MM.1S (cell line): ENCODE measurements around the gene C16orf92.
A peak's percentile ranks its signal among the peaks of the same experiment; 100 is the strongest.

Source experiments
- DNase-seq: peaks from one replicate; pipeline ENCODE4 v3.0.0-alpha.2; 2015
- H2AFZ ChIP-seq: fragments of 300-600 bp; sonication (generic); 2 replicates; pipeline ENCODE4 v1.6.0; 2016; ENCODE audit warnings: antibody characterized with exemption, low read length
- H3F3A ChIP-seq: fragments of 300-600 bp; sonication (generic); 2 replicates; pipeline ENCODE4 v1.6.1; 2016; ENCODE audit warnings: mild to moderate bottlenecking, antibody characterized with exemption, low read length, moderate library complexity, mixed read lengths; ENCODE audit not compliant: insufficient read depth
- H3K27ac ChIP-seq: fragments of 300-600 bp; sonication (generic); 2 replicates; pipeline ENCODE4 v1.5.1; 2016; ENCODE audit warnings: mild to moderate bottlenecking, low read length
- H3K27me3 ChIP-seq: fragments of 300-600 bp; sonication (generic); replicated peaks from 2 replicates; pipeline ENCODE4 v1.6.0; 2016; ENCODE audit warnings: low read length; ENCODE audit not compliant: insufficient read depth
- H3K36me3 ChIP-seq: fragments of 300-600 bp; sonication (generic); replicated peaks from 2 replicates; pipeline ENCODE4 v1.6.1; 2016; ENCODE audit warnings: mild to moderate bottlenecking, low read length, mixed read lengths; ENCODE audit not compliant: insufficient read depth
- H3K4me1 ChIP-seq: fragments of 300-600 bp; sonication (generic); 2 replicates; pipeline ENCODE4 v1.6.1; 2016; ENCODE audit warnings: low read length, mixed read lengths
- H3K4me2 ChIP-seq: fragments of 300-600 bp; sonication (generic); 2 replicates; pipeline ENCODE4 v1.6.0; 2016; ENCODE audit warnings: low read depth, low read length
- H3K4me3 ChIP-seq: fragments of 300-600 bp; sonication (generic); 2 replicates; pipeline ENCODE4 v1.5.1; 2016; ENCODE audit warnings: low read length, mixed read lengths
- H3K79me2 ChIP-seq: fragments of 300-600 bp; sonication (generic); 2 replicates; pipeline ENCODE4 v1.6.1; 2016; ENCODE audit warnings: mixed run types, low read length, mixed read lengths
- H3K9ac ChIP-seq: fragments of 300-600 bp; sonication (generic); 2 replicates; pipeline ENCODE4 v1.6.1; 2016; ENCODE audit warnings: low read length, mixed read lengths
- H3K9me2 ChIP-seq: fragments of 300-600 bp; sonication (generic); replicated peaks from 2 replicates; pipeline ENCODE4 v1.6.1; 2016; ENCODE audit warnings: mild to moderate bottlenecking, low read length, mixed read lengths; ENCODE audit not compliant: insufficient read depth
- H3K9me3 ChIP-seq: fragments of 300-600 bp; sonication (generic); replicated peaks from 2 replicates; pipeline ENCODE4 v1.6.1; 2016; ENCODE audit warnings: mild to moderate bottlenecking, low read length, mixed read lengths; ENCODE audit not compliant: insufficient read depth
- H4K20me1 ChIP-seq: fragments of 300-600 bp; sonication (generic); 2 replicates; pipeline ENCODE4 v1.6.1; 2016; ENCODE audit warnings: mild to moderate bottlenecking, low read length, moderate library complexity, mixed read lengths; ENCODE audit not compliant: insufficient read depth
- EZH2 ChIP-seq: fragments of 300-600 bp; sonication (generic); optimal IDR thresholded peaks from 2 replicates; pipeline ENCODE3; 2017; ENCODE audit warnings: low read depth, mild to moderate bottlenecking, antibody characterized with exemption, low read length, mixed read lengths
- EZH2phosphoT487 ChIP-seq: fragments of 300-600 bp; sonication (generic); IDR thresholded peaks from 2 replicates; pipeline ENCODE4 v1.6.1; 2018; ENCODE audit warnings: antibody characterized with exemption, low read length
- TF ChIP-seq, protein P1 (sequence below): fragments of 300-600 bp; sonication (generic); IDR thresholded peaks from 2 replicates; pipeline ENCODE4 v1.5.1; 2016; ENCODE audit warnings: antibody characterized with exemption, low read length, mixed read lengths

Gene C16orf92

DNA sequence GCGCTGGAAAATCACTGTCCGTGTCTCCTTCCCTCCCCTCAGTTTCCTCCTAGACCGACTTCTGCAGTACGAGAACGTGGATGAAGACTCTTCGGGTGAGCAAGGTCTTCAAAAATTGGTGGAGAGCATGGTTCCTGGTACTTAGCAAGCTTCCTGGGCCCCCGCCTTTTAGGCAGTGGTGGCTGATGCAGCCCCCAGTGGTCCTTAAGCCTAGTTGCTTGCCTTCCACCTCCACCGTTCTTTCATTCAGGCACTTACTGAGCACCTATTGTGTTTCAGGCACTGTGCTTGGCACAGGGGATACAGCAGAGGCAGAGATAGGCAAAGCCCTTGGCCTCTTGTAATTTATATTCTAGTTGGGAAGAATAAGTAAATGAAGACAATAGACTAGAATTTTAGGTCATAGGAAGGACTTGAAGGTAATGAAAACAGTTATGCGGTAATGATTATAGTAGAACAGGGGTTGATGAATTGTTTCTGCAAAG lies 26.2 kb upstream of the C16orf92 start:
- Histone ChIP-seq H3K36me3 (0 out of 2 replicates have a peak, but pooled peaks cover 2% of the 10 kb centered on the region), H2AFZ (peak overlapping the region; percentile 90), H3K4me2 (peak overlapping the region; percentile 99), H4K20me1 (no peaks in the 10 kb centered on the region), H3K9ac (peak overlapping the region; percentile 100), H3F3A (peaks cover 13% of the 10 kb centered on the region; the same call in 1 of the 2 replicates), H3K79me2 (peaks cover 11% of the 10 kb centered on the region), H3K27ac (no peak overlapping the region), H3K27me3 (no peaks in the 10 kb centered on the region), H3K9me2 (no peaks in the 10 kb centered on the region), H3K4me3 (peak overlapping the region; percentile 98), H3K4me1 (peaks cover 12% of the 10 kb centered on the region), H3K9me3 (no peaks in the 10 kb centered on the region)
- DNase-seq: no peak
- no peak for TF ChIP-seq EZH2phosphoT487
- TF ChIP-seq EZH2: no peak
- TF ChIP-seq, protein P1, sequence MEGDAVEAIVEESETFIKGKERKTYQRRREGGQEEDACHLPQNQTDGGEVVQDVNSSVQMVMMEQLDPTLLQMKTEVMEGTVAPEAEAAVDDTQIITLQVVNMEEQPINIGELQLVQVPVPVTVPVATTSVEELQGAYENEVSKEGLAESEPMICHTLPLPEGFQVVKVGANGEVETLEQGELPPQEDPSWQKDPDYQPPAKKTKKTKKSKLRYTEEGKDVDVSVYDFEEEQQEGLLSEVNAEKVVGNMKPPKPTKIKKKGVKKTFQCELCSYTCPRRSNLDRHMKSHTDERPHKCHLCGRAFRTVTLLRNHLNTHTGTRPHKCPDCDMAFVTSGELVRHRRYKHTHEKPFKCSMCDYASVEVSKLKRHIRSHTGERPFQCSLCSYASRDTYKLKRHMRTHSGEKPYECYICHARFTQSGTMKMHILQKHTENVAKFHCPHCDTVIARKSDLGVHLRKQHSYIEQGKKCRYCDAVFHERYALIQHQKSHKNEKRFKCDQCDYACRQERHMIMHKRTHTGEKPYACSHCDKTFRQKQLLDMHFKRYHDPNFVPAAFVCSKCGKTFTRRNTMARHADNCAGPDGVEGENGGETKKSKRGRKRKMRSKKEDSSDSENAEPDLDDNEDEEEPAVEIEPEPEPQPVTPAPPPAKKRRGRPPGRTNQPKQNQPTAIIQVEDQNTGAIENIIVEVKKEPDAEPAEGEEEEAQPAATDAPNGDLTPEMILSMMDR: no peak

DNA sequence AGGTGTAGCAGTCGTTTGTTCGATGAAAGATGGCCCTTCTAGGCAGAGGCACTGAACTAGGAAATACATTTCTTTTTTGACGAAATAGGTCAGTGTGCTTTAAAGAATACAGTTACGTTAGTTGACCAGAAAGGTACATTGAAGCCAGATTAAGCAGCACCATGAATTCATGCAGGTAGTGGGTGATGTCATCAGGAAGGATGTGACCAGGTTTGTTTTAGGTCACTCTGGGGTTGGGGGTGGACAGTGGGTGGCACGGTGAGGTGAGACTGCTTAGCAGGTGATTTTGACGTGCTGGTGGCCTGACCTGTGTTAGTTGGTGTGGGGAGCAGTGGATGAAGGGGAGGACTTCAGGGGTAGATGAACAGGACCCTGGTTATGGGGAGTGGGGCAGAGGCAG lies 23.4 kb upstream of the C16orf92 start:
- Histone ChIP-seq H3K27ac (no peak overlapping the region), H3K79me2 (peaks cover 11% of the 10 kb centered on the region), H3K4me3 (no peak overlapping the region), H3K9me3 (no peaks in the 10 kb centered on the region), H3K9ac (no peak overlapping the region), H3K9me2 (no peaks in the 10 kb centered on the region), H4K20me1 (no peaks in the 10 kb centered on the region), H3K4me2 (no peak overlapping the region), H3K4me1 (peaks cover 8% of the 10 kb centered on the region), H3F3A (peaks cover 8% of the 10 kb centered on the region; the same call in 1 of the 2 replicates), H3K27me3 (no peaks in the 10 kb centered on the region), H3K36me3 (0 out of 2 replicates have a peak, but pooled peaks cover 2% of the 10 kb centered on the region), H2AFZ (no peak overlapping the region)
- TF ChIP-seq EZH2: no peak
- TF ChIP-seq EZH2phosphoT487: no peak
- TF ChIP-seq, protein P1: no peak
- DNase-seq: no peak

DNA sequence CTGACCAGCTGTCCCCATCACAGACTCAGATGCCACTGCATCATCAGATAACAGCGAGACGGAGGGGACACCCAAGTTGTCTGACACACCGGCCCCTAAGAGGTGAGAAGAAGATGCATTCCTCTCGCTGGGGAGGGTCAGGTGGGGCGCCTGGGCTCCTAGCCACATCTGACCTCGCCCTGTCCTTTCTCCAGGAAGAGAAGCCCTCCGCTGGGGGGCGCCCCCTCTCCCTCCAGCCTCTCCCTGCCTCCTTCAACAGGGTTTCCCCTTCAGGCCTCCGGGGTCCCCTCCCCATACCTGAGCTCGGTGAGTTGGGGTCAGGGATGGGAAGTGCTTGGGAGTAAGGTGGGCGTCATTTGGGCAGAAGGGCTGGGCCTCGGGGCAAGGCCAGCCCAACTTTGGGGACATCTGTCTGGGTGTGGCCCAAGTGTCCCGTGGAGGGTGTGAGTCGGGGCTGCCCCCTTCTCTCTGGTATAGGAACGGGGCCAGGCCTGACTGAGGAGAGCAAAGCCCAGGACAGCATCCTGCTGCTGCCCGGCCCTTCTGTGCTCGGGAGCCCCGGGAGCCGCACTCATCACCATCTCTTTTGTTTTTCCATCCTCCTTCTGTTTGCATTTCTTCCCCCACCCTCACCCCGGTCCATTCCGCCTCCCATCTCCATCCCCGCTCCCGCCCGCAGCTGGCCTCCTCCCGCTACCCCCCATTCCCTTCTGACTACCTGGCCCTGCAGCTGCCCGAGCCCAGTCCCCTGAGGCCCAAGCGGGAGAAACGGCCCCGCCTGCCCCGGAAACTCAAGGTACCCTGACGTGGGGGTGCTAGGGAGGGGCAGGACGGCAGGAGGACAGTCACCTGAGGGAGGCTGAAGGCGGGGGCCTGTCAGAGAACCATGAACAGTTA lies 22.0 kb upstream of the C16orf92 start:
- no peak for DNase-seq
- Histone ChIP-seq H3K9ac (no peak overlapping the region), H3K9me2 (no peaks in the 10 kb centered on the region), H3F3A (no peaks in the 10 kb centered on the region), H3K4me3 (no peak overlapping the region), H3K4me1 (peaks cover 5% of the 10 kb centered on the region; the same call in 1 of the 2 replicates), H3K36me3 (0 out of 2 replicates have a peak, but pooled peaks cover 2% of the 10 kb centered on the region), H3K27me3 (no peaks in the 10 kb centered on the region), H2AFZ (no peak overlapping the region), H3K9me3 (no peaks in the 10 kb centered on the region), H3K79me2 (peaks cover 11% of the 10 kb centered on the region), H3K4me2 (no peak overlapping the region), H3K27ac (no peak overlapping the region), H4K20me1 (no peaks in the 10 kb centered on the region)
- TF ChIP-seq, protein P1: no peak; the same call in 1 of the 2 replicates
- TF ChIP-seq EZH2 (no peak), EZH2phosphoT487 (no peak)
